Cardiac muscle cell (in vitro differentiated cells and primary cell): ENCODE data around the gene TMEM127. TPM values are rescaled to one million over a fixed set of nuclear protein-coding genes. Genes with fewer than 3 reads are reported as not detected.
"Not testable (repeated sequence)": the region's sequence is repeated elsewhere in the genome, so short reads cannot be mapped to it uniquely, and the experiment has no call there.

ENCODE experiments used
- DNase-seq, 2 donors: peaks; one replicate each; pipeline versions ENCODE4 v3.0.0 to v3.0.0-alpha.2; 2010 to 2017; ENCODE audit warnings: low read depth in 1 of 2, low spot score in 1 of 2
- H3K27ac ChIP-seq: fragments of 200-600 bp; sonication (generic); 2 replicates; pipeline ENCODE4 v1.5.1; 2016
- H3K27me3 ChIP-seq: fragments of 200-600 bp; sonication (generic); 2 replicates; pipeline ENCODE4 v1.6.0; 2016; ENCODE audit warnings: control low read depth
- H3K36me3 ChIP-seq: fragments of 200-600 bp; sonication (generic); 2 replicates; pipeline ENCODE4 v1.5.1; 2016; ENCODE audit warnings: control low read depth
- H3K4me1 ChIP-seq: fragments of 200-600 bp; sonication (generic); 2 replicates; pipeline ENCODE4 v1.8.1; 2017; ENCODE audit warnings: low read depth, mild to moderate bottlenecking, mixed run types
- H3K4me3 ChIP-seq: fragments of 200-600 bp; sonication (generic); 2 replicates; pipeline ENCODE4 v1.5.1; 2016; ENCODE audit warnings: mild to moderate bottlenecking
- H3K9me3 ChIP-seq: fragments of 200-600 bp; sonication (generic); 2 replicates; pipeline ENCODE4 v1.5.1; 2017; ENCODE audit warnings: low read depth, mild to moderate bottlenecking, control low read depth
- CTCF ChIP-seq: IDR thresholded peaks from 2 replicates; pipeline ENCODE4 v1.5.1; 2012; ENCODE audit warnings: low read depth, mild to moderate bottlenecking, low read length
- polyA plus RNA-seq: library from polyadenylated mRNA; unstranded; fragments of >200 nt; fragmentation: Nextera tagmentation; extraction: Ambion mirVana; gene quantifications from 2 replicates; pipeline ENCODE4 v1.2.1, GENCODE V29; 2016
- total RNA-seq: library from RNA; depleted of rRNA; stranded (reverse); fragments of >200 nt; gene quantifications from 2 replicates; pipeline ENCODE4 v1.2.3, GENCODE V29; 2016

Gene TMEM127
- total and polyA plus RNA-seq, 2 experiments from 2014 or later, result 59.1 to 71.0 TPM

- DNase-seq, result no peak
- no peak for TF ChIP-seq CTCF
- Histone ChIP-seq H3K36me3 (peaks cover 2% of the 10 kb centered on the region), H3K4me1 (peaks cover 57% of the 10 kb centered on the region), H3K4me3 (no peak overlapping the region), H3K27me3 (no peaks in the 10 kb centered on the region), H3K27ac (peak overlapping the region; percentile 98), H3K9me3 (no peaks in the 10 kb centered on the region)
Observed at GRCh38 chr2:96261328-96262003, 4.3 kb downstream of the TMEM127 start.

- peak overlapping the region; percentile 98 for H3K27ac ChIP-seq
- DNase-seq, result peak; percentile 83 to 85
- TF ChIP-seq CTCF, result peak; percentile 39
- H3K4me1 ChIP-seq, result peaks cover 57% of the 10 kb centered on the region
- H3K36me3 ChIP-seq, result peaks cover 6% of the 10 kb centered on the region
- no peaks in the 10 kb centered on the region for H3K9me3 ChIP-seq
- no peaks in the 10 kb centered on the region for H3K27me3 ChIP-seq
- peak overlapping the region; percentile 5 for H3K4me3 ChIP-seq
Observed at GRCh38 chr2:96260387-96261260, 5.2 kb downstream of the TMEM127 start.

- Histone ChIP-seq H3K27ac (peak overlapping the region; percentile 98), H3K4me3 (no peak overlapping the region), H3K4me1 (peaks cover 56% of the 10 kb centered on the region), H3K9me3 (no peaks in the 10 kb centered on the region), H3K27me3 (no peaks in the 10 kb centered on the region), H3K36me3 (peaks cover 13% of the 10 kb centered on the region)
- no peak for TF ChIP-seq CTCF
- DNase-seq, result no peak
Observed at GRCh38 chr2:96259497-96259921, 6.3 kb downstream of the TMEM127 start.

GRCh38 chr2:96258166-96259022, 7.4 kb downstream of the TMEM127 start:
- H3K36me3 ChIP-seq, result peaks cover 20% of the 10 kb centered on the region
- no peaks in the 10 kb centered on the region for H3K9me3 ChIP-seq
- H3K27ac ChIP-seq, result peak overlapping the region; percentile 98

GRCh38 chr2:96257744-96258143, 8.1 kb downstream of the TMEM127 start:
- not testable (repeated sequence) for H3K9me3 ChIP-seq, H3K4me3 ChIP-seq, DNase-seq, H3K27me3 ChIP-seq
- Histone ChIP-seq H3K4me1 (peaks cover 42% of the 10 kb centered on the region), H3K36me3 (peaks cover 24% of the 10 kb centered on the region), H3K27ac (peak overlapping the region; percentile 98)

More at GRCh38 chr2:96258166-96259022, 7.4 kb downstream of the TMEM127 start:
- TF ChIP-seq CTCF, result no peak
- Histone ChIP-seq H3K4me1 (peaks cover 45% of the 10 kb centered on the region), H3K27me3 (no peaks in the 10 kb centered on the region), H3K4me3 (no peak overlapping the region)
- peak in 1 of 2 donors; percentile 78 for DNase-seq
